ENCODE results near the gene ULK3. TPM values are rescaled to one million over a fixed set of nuclear protein-coding genes. Genes with fewer than 3 reads are reported as not detected.

The ULK3 gene
- total and polyA plus RNA-seq, 2 donors (not counting 3 experiments of a cell fraction or from before 2014, with no cell fraction given), result 36.0 to 48.6 TPM

DNA sequence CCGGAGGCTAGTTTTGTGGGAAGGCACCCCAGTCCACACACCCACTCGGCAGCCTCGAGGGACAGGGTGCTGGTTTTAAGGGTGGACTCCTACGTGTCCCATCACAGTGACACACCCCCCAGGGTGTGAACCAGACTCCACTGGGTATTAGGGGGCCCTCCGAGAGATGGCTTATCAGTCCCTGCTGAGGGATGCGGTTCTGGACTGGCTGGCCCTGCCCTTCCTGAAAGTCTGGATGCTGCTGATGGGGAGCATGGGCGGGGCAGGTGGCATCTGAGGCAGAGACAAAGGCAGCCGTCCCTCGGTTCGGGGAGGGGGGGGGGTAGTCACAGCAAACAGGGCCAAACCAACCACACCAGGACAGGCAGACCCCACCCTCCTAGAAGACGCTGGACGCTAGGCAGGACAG lies 939 bp upstream of the ULK3 start:
- Histone ChIP-seq H3K9me1 (replicated peaks; ENCODE audit: control insufficient read depth, extremely low read depth, insufficient read depth, low read length) (no peaks in the 10 kb centered on the region), H3K36me3 (ENCODE audit: control insufficient read depth in 2 of 2, extremely low read depth in 1 of 2, insufficient read depth in 2 of 2, low read length in 2 of 2) (peaks cover 0 to 18% of the 10 kb centered on the region in 2 experiments), H3K4me1 (ENCODE audit: control insufficient read depth, extremely low read depth, insufficient read depth, low read length) (peaks cover 11% of the 10 kb centered on the region), H3K79me2 (ENCODE audit: control insufficient read depth, insufficient read depth, low read length) (peaks cover 2% of the 10 kb centered on the region), H2AFZ (ENCODE audit: low read depth, low read length) (peak overlapping the region; percentile 1), H3K4me3 (replicated peaks in 1 of 3; ENCODE audit: insufficient read depth in 1 of 3, low read depth in 1 of 3, low read length in 3 of 3) (no peak overlapping the region), H3K27ac (ENCODE audit: insufficient read depth, low read depth, low read length) (peak overlapping the region; percentile 60), H3K9ac (replicated peaks; ENCODE audit: extremely low read depth, insufficient read depth, low read length) (peak overlapping the region; percentile 59), H3K4me2 (ENCODE audit: insufficient read depth, low read length) (peak overlapping the region; percentile 57), H4K20me1 (replicated peaks; ENCODE audit: control insufficient read depth, extremely low read depth, insufficient read depth, low read length) (no peaks in the 10 kb centered on the region), H3K27me3 (ENCODE audit: control insufficient read depth in 2 of 2, insufficient read depth in 2 of 2, low read length in 2 of 2) (no peaks in the 10 kb centered on the region), H3K9me3 (replicated peaks; ENCODE audit: control insufficient read depth, insufficient read depth, low read length) (no peaks in the 10 kb centered on the region)
- TSS peak; percentile 19 for BruUV-seq (replicated peaks)
- TF ChIP-seq POLR2AphosphoS5 (IDR thresholded peaks at IDR 0.05; ENCODE audit: insufficient read depth, low read depth, low read length) (no peak), MYC (IDR thresholded peaks at IDR 0.05; ENCODE audit: low read depth, low read length) (no peak), CTCF (IDR thresholded peaks at IDR 0.05; ENCODE audit: extremely low read depth in 1 of 2, insufficient read depth in 1 of 2, low read depth in 1 of 2, low read length in 2 of 2) (no peak), FOS (IDR thresholded peaks at IDR 0.05; ENCODE audit: borderline replicate concordance, insufficient read depth, low read length) (no peak), GATA2 (IDR thresholded peaks at IDR 0.05; ENCODE audit: insufficient read depth, insufficient read length, low read depth, low read length) (no peak), EZH2 (IDR thresholded peaks at IDR 0.05; ENCODE audit: borderline replicate concordance, low read depth, low read length, severe bottlenecking) (no peak), POLR2A (IDR thresholded peaks at IDR 0.05; ENCODE audit: low read depth, low read length) (no peak), JUN (IDR thresholded peaks at IDR 0.05; ENCODE audit: borderline replicate concordance, insufficient read depth, insufficient read length, low read depth) (no peak)
- TF ChIP-seq, protein P1, sequence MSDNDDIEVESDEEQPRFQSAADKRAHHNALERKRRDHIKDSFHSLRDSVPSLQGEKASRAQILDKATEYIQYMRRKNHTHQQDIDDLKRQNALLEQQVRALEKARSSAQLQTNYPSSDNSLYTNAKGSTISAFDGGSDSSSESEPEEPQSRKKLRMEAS (IDR thresholded peaks at IDR 0.05; ENCODE audit: insufficient read depth, insufficient read length), result no peak
- dilution Hi-C loops (cut with MboI; ENCODE audit: extremely low pct_ligation_motif_present, low sequenced_read_pairs) (no loop called here), intact Hi-C loops (cut with micrococcal nuclease) (loop anchor here (1.0 to 5.0 kb wide), 5 partner anchors 29 to 107 kb away; partner anchors contain the start of genes COX5A and SCAMP2)
- FAIRE-seq, result no peak
- ChIA-PET CTCF (interaction anchor here (0.9 to 5.3 kb wide), 7 partner anchors 13 to 74 kb away, joined by 3 to 37 read pairs (median 3); no protein-coding TSS in a partner anchor), POLR2A (no interaction called here)
- DNase-seq (ENCODE audit: low read depth, low spot score), result no peak

All from endothelial cell of umbilical vein (primary cell).